Fibroblast of pulmonary artery (primary cell): ENCODE results near the gene SLC45A2.

ENCODE experiments used
- DNase-seq: peaks from one replicate; pipeline ENCODE4 v3.0.0-alpha.2; 2010; ENCODE audit warnings: low read depth
- H3K4me3 ChIP-seq: replicated peaks from 2 replicates; pipeline ENCODE4 v1.5.1; 2011; ENCODE audit warnings: low read depth, mild to moderate bottlenecking, control low read depth, low read length, moderate library complexity
- TF ChIP-seq, protein P1 (sequence below): IDR thresholded peaks from 2 replicates; pipeline ENCODE4 v1.5.1; 2011; ENCODE audit warnings: mild to moderate bottlenecking, control low read depth, low read length, inconsistent platforms; ENCODE audit errors: missing control alignments

SLC45A2 gene

DNA sequence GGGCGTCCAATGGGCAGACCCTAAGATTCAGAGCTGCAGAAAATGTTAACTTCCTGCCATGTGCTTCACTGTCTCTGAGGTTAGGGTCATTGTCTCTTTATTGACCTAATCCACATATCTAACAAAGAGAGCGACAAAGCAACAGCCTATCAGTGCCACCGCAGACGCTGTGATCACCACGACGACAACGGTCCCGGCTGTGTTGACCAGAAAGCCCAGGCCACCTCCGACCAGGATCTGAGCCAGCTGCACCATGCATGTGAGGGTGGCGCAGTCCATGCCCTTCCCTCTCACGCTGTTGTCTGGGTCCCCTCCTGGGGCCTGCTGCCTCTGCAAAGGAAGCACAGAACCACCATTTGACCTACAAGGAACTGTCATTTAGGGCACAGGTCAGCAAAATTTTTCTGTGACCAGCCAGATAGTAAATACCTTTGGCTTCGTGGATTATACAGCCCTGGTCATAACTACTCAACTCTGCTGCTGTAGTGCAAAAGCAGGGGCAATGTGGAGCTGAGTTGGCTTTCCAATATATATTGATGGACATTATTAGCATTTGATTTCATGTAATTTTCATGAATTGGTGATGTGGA, 39.9 kb downstream of the SLC45A2 start:
- TF ChIP-seq, protein P1, sequence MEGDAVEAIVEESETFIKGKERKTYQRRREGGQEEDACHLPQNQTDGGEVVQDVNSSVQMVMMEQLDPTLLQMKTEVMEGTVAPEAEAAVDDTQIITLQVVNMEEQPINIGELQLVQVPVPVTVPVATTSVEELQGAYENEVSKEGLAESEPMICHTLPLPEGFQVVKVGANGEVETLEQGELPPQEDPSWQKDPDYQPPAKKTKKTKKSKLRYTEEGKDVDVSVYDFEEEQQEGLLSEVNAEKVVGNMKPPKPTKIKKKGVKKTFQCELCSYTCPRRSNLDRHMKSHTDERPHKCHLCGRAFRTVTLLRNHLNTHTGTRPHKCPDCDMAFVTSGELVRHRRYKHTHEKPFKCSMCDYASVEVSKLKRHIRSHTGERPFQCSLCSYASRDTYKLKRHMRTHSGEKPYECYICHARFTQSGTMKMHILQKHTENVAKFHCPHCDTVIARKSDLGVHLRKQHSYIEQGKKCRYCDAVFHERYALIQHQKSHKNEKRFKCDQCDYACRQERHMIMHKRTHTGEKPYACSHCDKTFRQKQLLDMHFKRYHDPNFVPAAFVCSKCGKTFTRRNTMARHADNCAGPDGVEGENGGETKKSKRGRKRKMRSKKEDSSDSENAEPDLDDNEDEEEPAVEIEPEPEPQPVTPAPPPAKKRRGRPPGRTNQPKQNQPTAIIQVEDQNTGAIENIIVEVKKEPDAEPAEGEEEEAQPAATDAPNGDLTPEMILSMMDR: no peak

DNA sequence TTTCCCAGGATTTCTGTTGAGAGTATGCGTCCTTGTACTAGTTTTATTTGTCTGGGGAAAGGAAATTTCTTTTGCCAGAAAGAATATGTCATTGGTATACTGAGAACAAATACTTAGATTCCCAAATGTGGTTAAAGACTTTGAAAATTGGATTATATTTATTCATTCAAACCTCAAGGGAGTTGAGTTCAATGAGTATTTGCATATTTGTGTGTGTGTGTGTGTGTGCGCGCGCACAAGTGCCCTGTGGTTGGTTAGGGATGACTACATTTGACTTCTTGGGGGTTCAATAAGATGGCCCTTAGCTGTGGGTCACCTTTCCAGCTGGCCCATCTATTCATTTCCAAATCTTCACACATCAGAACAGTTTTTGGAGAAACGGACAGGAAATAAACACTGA, 43.4 kb downstream of the SLC45A2 start:
- H3K4me3 ChIP-seq: no peak overlapping the region
- TF ChIP-seq, protein P1: no peak
- DNase-seq: no peak

More for the DNA sequence above, 39.9 kb downstream of the SLC45A2 start:
- H3K4me3 ChIP-seq: no peak overlapping the region
- no peak for DNase-seq

DNA sequence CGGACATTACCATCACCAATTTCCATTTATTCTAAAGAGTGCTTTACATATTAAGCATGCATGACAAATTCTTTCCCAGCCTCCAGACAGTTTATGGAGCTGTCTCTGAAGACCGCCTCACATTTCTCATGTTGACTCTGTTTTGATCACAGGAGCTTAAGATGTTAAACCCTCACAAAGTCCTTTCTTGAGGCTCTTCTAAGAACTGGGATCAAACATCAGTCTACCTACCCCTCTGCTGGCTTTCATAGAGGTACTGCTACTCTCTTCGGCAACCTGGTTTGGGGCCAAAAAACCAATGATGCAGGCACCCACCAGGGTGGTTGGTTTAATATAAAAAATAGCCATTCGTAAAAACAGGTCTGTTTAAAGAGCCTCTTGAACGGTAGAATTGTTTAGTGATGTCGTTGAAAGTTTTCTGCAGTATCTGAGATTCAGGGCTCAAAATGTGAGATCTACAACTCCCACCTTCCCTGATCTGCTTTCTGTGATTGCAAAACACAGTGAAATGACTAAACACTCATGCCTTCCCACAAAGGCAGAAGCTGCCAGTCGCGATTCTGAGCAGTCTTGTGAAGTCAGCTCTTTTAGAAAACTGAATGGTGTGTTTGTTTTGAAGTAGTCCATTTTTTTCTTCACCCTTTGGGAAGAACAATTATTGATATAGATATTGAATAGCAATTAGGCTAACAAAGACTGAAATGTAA, 44.8 kb downstream of the SLC45A2 start:
- TF ChIP-seq, protein P1: no peak
- no peak overlapping the region for H3K4me3 ChIP-seq
- DNase-seq: peak; percentile 62

DNA sequence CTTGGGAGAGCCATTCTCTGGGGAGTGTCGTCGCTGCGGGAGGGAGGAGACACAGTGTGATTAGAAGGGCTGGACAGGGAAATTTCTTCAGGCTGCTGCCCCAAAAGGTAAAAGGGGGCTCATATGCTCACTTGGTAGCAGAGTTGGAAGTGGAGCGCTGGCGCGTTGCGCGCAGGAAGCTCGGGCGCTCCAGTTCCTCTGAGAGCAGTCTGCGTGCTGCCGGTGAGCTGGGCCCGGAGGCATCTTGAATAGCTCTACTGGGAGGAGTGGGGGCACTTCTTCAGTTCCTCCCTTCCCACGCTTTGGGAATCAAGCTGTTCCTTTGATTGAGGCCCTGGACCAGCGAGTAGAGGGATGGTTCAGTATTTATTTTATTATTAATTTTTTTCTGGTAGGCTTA, 45.6 kb downstream of the SLC45A2 start:
- DNase-seq: no peak
- no peak overlapping the region for H3K4me3 ChIP-seq
- TF ChIP-seq, protein P1: no peak

DNA sequence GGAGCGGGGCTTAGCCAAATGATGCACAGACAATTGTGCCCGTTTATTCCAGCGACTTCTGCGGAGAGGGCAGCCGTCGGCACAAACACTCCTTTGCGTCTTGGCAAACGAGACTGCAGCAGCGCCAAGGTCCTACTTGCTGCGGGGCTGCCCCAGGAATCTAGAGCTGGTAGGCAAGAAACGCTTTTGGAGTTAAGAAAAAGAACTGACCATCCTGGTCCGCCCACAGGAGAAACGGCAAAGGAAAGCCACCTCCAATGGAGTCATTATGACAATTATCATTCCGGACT, 46.0 kb downstream of the SLC45A2 start:
- no peak for DNase-seq
- TF ChIP-seq, protein P1: no peak
- no peak overlapping the region for H3K4me3 ChIP-seq

DNA sequence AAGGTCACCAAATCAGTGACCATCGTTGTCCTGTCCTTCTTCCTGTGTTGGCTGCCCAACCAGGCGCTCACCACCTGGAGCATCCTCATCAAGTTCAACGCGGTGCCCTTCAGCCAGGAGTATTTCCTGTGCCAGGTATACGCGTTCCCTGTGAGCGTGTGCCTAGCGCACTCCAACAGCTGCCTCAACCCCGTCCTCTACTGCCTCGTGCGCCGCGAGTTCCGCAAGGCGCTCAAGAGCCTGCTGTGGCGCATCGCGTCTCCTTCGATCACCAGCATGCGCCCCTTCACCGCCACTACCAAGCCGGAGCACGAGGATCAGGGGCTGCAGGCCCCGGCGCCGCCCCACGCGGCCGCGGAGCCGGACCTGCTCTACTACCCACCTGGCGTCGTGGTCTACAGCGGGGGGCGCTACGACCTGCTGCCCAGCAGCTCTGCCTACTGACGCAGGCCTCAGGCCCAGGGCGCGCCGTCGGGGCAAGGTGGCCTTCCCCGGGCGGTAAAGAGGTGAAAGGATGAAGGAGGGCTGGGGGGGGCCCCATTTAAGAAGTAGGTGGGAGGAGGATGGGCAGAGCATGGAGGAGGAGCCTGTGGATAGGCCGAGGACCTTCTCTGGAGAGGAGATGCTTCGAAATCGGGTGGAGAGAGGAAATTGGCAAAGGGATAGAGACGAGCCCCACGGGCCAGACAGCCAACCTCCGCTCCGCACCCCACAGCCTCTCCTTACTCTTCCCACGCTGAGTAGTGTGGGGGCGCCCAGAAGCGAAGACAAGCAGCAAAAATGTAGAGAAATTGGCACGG, 46.6 kb downstream of the SLC45A2 start:
- H3K4me3 ChIP-seq: no peak overlapping the region
- DNase-seq: no peak
- TF ChIP-seq, protein P1: no peak
